GM21515 (cell line): ENCODE measurements around the gene KHDC4.
"Not testable (repeated sequence)": the region's sequence is repeated elsewhere in the genome, so short reads cannot be mapped to it uniquely, and the experiment has no call there.

Experiments
- ATAC-seq: cut with Tn5 transposase; IDR thresholded peaks from one replicate; pipeline ENCODE4 v1.9.1; 2021; ENCODE audit not compliant: unreplicated experiment

The KHDC4 gene

GRCh38 chr1:155910621-155911121 is 23.5 kb downstream of the KHDC4 start:
- ATAC-seq, result no peak

- no peak for ATAC-seq
These were observed 24.3 kb downstream of the KHDC4 start for GRCh38 chr1:155909894-155910293.

DNA sequence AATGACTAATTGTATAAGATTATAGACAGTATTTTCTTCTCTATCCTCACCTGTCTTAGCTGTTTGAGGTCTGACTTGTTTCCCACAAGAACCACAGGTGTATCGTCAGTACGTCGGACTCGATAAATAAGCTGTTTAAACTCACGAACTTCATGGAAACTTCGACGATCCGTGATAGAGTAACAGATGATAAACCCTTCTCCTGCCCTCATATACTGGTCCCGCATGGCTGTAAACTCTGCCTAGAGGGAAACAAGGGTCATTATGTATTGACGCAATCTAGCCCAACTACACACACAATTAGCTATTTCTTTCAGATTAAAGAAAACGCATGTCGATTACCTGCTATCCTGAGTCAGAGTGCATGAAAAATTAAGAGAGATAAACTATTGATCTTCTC is 30.0 kb downstream of the KHDC4 start:
- ATAC-seq, result no peak

DNA sequence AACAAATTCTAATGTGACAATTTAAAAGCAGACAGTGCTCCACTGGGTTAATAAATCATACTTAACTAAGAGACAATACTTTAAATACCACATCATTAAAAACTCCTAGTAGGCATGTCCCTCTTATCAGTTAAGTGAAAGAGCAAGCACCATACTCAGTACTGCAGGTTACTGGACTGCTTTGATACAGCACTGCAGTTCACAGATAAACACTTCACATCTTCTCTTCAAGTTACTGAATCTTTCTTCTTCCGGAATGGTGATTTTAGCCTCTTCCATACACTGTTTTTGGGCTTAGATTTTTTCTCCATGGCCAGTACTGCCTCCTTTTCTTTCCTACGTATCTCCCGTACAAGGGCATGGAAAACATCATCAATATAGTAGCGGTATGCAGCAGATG is 34.1 kb downstream of the KHDC4 start:
- ATAC-seq, result no peak

GRCh38 chr1:155899683-155900082 is 34.5 kb downstream of the KHDC4 start:
- ATAC-seq, result no peak

DNA sequence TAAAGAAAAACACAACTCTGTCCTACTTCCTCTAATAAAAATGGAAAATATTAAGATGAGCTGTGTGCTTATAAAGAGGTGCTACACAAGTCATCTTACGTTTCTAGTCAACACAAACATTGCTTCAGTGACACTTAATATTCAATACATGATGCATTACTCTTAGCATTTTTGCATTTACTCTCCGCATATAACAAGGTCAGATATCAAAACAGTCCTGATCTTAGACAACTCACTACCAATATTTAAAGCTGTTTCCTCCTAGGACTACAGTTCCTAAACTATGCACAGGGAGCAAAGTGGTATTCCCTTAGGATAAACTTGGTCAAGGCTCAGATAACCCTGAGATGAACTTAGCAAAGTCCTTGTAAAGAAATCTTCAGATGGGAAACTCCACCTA is 35.3 kb downstream of the KHDC4 start:
- ATAC-seq, result no peak

- no peak for ATAC-seq
These were observed 36.5 kb downstream of the KHDC4 start for GRCh38 chr1:155897746-155898145.

- not testable (repeated sequence) for ATAC-seq
These were observed 37.7 kb downstream of the KHDC4 start for GRCh38 chr1:155896476-155896875.

DNA sequence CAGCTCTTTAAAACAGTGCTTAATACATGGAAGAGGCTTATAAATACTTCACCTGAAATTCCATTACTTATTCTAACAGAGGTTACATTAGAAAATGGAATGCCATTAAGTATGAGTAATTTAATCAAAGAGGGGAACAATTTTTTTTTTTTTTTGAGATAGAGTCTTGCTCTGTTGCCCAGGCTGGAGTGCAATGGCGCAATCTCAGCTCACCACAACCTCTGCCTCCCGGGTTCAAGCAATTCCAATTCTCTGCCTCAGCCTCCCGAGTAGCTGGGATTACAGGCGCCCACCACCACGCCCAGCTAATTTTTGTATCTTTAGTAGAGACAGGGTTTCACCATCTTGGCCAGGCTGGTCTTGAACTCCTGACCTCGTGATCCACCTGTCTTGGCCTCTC is 38.6 kb downstream of the KHDC4 start:
- ATAC-seq, result not testable (repeated sequence)

GRCh38 chr1:155893389-155894142 is 40.6 kb downstream of the KHDC4 start:
- ATAC-seq, result no peak

- ATAC-seq, result no peak
These were observed 41.4 kb downstream of the KHDC4 start for GRCh38 chr1:155892796-155893195.

GRCh38 chr1:155890251-155890650 is 44.0 kb downstream of the KHDC4 start:
- no peak for ATAC-seq

- ATAC-seq, result no peak
These were observed 44.6 kb downstream of the KHDC4 start for GRCh38 chr1:155889566-155889965.

- ATAC-seq, result no peak
These were observed 45.7 kb downstream of the KHDC4 start for GRCh38 chr1:155888481-155888880.

- ATAC-seq, result no peak
These were observed 49.2 kb downstream of the KHDC4 start for GRCh38 chr1:155884982-155885381.

DNA sequence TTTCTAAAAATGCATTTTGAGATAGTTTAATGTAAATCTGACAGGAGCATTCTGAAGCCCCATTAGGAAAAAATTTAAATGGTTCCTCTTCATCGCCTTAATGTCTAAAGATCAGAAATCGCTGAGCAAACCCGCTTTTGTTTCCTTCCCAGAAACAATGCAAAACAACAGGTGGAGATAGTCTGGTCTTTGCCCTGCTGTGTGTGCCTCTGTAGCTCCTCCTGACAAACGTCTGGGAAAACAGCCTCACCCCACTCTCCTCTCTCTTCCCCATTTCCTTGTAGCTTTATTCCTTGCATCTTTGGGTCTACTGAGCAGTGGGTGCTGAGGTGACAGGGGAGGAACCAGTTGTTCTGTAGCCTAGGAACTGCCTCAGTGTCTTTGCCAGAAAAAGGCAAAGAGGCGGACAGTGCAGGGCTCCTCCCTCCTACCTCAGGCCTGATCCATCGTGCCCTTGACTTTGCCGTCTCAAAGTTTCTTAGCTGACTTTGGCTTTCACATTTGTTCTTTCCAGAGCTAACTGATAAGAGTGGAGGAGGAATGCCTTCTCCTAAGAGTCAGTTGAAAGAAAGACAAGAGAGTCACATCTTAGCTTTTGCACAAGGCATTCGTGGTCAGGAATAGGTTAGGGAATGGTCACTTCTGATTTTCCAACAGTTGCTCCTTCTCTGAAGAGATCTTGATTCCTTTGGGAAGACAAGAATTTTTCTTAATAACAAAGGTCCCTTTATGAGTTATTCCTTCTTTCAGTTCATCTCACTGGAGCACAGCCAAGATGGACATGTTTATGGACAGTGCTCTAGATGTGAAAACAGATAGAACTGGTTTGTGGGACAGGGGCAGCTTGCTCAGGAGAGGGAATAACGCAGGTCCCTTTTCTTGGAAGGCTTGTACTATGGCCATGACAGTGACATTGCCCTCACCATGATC is 49.9 kb downstream of the KHDC4 start:
- no peak for ATAC-seq

DNA sequence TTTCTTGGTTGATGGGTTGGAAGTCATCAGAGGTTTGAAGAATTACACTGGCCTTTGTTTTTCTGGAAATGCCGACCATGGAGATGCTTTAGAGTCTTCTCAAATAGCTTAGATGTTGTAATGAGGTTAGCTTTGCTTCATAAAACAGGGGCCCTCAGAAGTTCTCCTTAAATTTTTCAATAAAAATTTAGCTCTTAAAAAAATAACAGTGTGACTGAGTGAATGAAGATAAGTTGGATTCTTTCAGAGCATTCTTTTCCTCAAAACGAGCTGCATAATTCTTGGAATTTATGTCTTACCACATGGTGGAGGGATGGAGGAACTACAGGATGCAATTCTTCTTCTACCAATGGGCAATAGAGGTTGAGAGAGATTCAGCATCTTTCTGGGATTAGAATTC is 51.4 kb downstream of the KHDC4 start:
- no peak for ATAC-seq

- no peak for ATAC-seq
These were observed 52.0 kb downstream of the KHDC4 start for GRCh38 chr1:155882235-155882634.

DNA sequence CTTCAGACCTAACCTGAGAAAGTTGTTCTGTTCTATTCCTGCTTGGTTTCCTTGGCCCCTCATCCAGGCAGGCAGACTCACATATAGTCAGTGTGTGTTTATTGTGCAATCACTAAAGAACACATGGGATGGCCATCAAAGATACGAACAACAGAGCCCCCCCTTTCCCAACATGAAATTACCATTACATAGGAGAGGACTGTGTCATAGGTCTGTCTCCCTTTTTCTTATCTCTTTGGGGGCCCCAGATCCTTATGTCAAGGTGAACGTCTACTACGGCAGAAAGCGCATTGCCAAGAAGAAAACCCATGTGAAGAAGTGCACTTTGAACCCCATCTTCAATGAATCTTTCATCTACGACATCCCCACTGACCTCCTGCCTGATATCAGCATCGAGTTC is 53.3 kb downstream of the KHDC4 start:
- ATAC-seq, result no peak

GRCh38 chr1:155880251-155880650 is 54.0 kb downstream of the KHDC4 start:
- ATAC-seq, result no peak

- ATAC-seq, result no peak
These were observed 56.3 kb downstream of the KHDC4 start for GRCh38 chr1:155877945-155878344.

DNA sequence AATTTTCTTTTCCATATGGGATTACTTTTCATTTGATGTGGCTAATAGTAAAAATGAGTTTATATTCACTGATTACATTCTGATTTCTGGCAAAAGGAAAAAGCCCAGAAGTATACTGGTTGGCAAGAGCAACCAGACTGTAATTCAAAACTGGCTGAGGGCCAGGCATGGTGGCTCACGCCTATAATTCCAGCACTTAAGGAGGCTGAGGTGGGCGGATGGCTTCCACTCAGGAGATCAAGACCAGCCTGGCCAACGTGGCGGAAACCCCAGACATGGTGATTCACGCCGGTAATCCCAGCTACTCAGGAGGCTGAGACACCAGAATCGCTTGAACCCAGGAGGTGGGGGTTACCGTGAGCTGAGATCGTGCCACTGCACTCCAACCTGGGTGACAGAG is 60.4 kb downstream of the KHDC4 start:
- ATAC-seq, result no peak
